GM18498 (cell line): Measurements from ENCODE around the gene COL23A1.
"Not testable (repeated sequence)": the region's sequence is repeated elsewhere in the genome, so short reads cannot be mapped to it uniquely, and the experiment has no call there.

ENCODE experiments used
- ATAC-seq: cut with Tn5 transposase; IDR thresholded peaks from one replicate; pipeline ENCODE4 v1.9.1; 2021; ENCODE audit warnings: mild to moderate bottlenecking, moderate library complexity; ENCODE audit not compliant: unreplicated experiment

Gene COL23A1

DNA sequence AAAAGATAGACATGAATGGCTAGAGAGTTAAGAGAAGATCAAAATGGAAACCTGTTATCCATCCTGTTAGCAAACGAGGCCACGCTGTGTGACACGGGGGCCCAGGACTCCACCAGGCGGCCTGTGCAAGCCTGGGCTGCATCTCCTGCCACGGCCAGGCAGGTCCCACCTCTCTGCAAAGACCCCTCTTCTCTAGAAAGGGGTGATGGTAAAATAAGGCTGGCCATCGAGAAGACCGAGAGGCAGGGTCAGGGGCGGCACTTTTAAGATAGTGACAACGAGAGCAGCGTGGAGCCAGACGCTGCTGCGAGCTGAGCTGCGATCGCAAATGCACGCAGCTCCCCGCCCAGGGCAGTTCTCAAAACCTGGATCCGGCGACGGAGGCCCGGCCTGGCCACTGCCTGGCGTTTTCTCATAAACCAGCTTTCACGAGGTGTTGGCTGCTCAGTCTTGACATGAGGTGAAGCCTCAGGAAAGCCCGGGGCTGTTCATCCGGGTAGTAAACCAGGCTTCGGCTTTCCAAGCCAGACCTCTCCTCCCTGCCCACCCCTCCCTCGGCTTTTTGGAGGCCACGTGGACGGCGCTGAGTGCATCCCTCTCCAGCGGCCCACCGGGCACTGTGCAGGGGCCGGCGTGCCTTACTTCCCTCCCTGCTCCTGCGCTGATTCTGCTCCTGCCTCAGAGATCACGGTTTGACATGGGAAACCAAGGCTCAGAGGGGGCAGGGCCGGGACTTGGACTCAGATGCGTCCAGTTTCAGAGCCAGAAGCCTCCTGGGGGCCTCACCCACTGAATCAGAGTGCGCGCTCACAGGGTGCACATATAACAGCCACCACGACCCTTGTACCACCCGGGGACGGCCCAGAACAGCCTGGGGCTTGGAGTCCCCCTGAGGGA, 206.0 kb downstream of the COL23A1 start:
- ATAC-seq = no peak

DNA sequence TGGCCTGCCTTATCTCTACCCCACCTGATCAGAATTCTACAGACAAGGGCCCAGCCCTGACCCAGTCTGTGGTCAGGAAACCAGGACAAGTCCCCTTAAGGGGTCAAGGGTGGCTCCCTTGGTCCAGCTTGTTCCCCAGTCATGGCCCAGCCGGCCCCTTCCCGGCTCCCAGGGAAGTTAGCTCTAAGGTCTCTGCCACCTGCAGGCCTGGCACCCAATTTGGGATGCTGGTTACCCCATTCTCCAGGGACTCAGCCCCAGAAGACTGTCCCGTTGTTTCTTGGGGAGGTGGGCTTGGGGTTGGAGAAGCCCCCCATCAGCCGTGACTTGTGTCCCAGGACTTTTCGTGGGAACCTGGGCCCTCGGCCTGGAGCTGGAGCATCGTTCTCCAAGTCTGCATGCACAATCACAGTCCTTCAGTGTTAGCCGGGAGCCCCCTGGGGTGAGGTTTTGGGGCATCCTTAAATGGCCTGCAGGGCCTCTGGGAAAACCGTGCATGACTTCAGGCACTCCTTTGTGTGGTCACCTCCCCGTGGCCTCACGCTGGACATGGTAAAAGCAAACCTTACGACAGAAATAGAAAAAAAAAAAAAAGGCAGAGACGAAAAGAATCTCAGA, 206.8 kb downstream of the COL23A1 start:
- ATAC-seq = no peak

DNA sequence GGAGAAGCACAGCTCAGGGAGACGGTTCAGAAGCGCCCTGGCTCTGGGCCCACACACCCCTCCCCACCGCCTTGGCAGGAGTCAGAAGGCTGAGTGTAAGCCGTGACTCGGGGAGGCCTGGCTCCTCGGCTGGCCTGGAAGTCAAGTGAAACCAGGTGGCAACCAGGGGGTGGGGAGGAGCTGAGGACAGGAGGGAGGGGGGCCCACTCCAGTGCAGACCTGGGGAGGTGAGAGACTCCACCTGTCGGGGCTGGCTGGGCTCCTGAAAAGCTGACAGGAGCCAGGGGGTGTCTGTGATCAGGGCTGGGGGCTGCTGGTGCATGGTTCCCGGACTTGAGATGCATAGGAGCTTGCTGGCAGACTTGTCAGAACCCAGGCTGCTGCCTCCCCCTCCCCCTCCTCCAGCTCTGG, 207.4 kb downstream of the COL23A1 start:
- ATAC-seq = no peak

DNA sequence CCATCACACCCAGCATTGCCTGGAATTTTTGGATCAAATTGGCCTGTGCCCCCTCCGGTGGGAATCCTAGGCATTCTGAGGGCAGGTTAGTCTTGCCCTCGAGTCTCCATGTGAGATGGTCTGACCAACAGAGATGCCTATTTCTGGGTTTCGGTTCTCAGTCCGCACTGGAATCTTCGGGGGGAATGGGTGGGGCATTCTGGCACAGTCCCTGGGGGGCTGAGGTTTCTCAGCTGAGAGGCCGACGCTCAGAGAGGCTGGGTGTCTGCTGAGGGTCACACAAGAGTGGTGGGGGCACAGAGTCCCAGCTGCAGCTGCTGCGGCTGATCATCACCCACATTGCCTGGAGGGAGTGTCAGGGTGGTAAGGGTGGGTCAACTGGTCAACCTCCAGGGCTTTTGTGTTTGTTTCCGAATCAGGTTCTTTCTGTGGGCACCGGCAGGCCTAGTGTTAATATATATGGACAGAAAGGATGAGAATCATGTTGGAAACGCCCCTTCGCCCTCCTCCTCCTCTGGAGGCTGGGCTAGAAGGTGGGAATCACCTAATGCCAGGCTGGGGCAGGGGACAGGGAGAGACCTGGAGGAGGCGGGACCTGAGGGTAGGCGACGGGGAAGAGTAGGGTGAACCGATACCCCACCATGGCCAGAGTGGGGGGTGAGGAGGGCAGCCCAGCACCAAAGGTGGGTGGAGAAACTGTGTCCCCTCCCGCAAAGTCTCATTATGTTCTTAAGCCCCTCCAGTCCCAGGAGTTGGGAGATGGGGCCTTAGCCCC, 208.1 kb downstream of the COL23A1 start:
- no peak for ATAC-seq

DNA sequence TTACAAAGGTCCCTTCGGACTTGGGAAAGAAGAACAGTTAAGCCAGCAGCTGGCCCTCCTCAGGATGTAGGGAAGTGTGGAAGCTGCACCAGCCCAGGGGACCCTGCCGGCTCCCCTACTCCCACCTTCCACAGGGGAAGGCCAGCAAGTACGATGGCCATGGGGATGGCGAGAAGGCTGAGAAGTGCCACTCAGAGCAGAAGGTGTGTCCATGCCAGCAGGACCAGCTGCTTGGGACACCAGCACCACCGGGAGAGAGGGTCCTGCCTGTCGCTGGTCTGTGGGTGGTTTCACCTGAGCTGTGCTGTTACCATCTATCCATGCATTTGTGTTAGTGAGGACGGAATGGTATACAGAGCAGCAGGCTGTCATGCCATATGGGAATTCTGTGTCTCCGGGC, 209.0 kb downstream of the COL23A1 start:
- no peak for ATAC-seq

DNA sequence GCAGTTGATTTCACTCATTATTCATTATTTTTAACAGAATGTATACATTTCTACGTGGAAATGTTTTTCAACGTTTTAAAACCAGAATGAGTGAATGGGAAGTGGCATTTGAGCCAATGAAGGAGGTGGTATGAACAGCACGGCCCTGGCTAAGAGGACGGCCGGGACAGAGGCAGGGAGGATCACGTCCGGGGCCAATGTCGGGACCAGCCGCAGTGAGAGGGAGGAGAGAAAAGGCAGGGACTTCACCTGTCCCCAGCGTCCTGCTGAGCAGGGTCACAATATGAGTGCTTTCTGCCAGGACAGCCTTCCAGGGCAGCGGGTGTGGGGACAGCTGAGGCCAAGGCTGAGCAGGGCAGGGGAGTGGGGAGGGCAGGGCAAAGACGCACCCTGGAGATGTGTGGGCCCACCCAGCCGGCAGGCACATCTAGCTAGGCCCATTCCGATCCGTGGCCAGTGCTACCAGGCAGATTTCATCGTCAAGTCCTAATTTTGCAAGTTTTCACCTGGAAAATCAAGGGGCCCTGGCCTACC, 209.6 kb downstream of the COL23A1 start:
- no peak for ATAC-seq

DNA sequence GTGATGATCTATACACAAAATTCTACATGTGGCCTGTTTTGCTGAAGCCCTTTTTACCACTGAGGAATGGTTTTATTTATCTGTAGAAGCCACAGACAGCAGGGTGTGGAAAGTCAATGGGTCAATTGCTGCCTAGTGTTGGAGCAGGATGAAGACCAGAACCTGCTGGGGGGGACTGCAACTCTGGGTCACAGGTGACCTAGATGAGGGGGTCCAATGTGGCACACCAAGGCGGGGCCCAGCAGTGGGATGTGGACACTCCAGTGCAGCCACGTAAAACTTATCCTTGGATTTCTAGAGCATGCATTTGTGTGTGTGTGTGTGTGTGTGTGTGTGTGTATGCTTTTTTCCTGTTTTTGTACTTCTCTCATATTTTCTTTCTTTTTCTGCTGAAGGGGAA, 210.1 kb downstream of the COL23A1 start:
- no peak for ATAC-seq

DNA sequence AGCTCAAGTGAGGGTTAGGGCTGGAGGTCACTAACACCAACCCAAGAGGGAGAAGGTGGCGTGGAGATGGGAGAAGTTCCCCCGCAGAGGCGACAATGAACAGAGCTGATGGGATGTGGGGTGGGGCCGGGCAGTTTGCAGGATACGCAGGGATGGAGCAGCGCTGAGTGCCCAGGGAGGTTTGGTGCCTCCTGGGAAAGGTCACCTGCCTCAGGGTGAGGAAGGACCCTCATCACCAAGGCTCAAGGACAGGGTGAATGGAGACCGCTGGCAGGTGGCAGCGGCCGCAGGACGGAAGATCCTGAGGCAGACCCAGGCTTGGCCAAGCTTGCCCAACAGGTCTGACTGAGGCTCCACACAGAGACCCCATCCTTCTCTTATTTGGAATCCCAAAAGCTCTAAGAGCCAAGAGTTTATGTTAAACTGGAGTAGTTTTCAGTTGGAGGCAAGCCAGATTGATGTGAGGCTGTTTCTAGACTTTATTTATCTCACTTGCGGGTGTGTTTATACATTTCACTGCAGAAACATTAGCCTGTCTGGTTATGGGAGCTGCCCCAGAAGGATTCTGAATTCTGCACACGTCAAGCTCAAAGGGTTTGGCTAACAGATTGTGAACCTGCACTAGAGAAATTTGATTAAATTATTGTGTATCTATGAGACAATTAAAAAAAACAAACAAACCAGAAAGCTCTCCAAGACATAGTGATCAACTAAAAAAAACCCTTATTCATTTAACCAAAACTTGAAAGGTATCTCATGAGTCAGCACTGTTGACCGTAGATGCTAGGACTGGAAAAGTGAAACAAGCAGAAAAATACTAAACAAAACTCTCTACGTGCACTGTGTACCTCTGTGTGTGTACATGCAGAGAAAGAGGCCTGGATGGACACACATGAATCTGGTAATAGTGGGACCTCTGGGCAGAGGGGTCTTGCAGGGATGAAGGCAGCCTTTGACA, 211.4 kb downstream of the COL23A1 start:
- ATAC-seq = no peak

DNA sequence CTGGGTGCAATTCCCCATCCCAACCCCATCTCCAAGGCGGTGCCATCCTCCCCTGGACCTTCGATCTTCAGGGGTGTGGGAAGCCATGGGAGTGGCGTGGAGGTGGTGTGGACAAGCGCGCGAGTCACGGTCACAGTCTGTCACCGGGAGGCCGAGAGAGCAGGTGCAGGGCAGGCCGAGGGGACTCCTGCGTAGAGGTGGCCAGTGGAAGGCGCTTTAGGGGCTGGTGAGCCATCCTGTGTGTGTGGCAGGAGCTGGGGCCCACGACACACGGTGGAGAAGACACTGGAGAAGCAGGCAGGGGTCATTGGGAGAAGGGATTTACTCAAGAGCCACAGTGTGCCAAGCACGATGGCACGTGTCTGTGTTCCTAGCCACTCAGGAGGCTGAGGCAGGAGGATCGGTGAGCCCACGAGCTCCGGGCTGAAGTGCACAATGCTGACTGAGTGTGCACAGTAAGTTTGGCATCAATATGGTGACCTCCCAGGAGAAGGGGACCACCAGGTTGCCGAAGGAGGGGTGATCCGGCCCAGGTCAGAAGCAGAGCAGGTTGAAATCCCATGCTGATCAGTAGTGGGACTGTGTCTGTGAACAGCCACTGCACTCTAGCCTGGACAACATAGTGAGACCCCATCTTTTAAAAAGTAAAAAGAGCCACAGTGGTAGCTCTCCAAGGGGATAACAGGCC, 212.5 kb downstream of the COL23A1 start:
- ATAC-seq = no peak

DNA sequence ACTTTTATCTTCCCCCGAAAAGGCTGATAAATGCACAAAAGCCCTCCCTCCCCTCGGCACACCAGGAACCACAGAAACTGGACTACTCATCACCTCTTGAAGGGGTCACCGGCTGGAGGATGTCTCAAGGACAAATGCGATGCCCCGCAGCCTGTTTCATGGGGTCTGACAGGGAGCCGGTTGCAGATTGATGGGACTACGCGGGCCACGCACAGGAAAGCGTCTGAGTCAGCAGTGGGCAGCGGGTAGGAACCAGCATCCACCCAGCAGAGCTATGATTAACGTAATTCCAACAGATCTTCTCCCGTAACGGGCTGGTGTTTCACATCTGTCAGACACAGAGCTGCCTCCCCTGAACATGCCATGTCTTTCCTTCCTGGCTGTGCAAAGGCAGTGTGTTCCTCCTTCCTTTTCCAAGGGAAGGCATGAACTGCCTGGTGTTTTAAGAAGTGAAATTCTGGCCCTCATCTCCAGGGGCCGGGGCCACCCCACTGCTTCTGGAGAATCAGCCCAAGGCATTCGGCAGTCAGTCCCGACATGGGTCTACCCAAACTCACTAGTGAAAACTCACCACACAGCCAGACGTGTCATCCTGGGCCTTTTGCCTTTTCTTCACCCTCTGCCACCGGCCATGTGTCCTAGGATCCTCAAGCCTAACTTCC, 213.1 kb downstream of the COL23A1 start:
- ATAC-seq = no peak

DNA sequence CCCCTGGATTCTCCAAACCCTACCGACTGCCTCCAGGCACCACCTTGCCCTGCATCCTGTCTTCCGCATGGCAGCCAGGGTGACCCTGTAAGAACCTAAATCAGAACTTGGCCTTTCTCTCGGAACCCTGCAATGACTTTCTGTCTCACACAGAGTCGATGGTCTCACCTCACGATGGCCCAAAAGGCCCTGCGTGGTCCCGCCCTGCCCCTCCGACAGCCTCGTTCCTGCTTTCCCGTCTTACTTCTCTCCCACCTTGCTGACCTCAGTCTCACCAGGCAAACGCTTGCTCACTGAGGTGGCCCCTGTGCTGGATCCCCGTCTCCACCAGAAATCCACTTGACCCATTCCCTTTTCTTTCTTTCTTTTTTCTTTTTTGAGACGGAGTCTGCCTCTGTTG, 214.8 kb downstream of the COL23A1 start:
- ATAC-seq = no peak

DNA sequence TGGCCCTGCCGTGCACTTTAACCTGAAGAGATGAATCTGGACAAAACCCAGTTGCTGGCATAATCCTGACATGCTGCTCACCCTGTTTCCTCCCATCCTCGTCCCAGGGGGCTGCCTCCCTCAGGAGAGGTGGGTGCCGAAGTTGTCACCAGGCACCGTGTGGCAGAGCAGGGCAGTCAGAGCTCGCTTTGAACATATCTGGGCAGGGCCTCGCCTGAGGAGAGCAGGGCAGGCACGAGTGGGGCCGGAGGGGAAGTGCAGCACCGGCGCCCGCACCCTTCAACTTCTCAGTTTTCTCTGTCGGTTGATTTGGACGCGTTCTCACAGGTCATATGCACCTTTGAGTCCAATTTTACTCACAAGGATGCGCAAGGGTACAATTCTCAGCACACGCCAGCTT, 216.5 kb downstream of the COL23A1 start:
- no peak for ATAC-seq

DNA sequence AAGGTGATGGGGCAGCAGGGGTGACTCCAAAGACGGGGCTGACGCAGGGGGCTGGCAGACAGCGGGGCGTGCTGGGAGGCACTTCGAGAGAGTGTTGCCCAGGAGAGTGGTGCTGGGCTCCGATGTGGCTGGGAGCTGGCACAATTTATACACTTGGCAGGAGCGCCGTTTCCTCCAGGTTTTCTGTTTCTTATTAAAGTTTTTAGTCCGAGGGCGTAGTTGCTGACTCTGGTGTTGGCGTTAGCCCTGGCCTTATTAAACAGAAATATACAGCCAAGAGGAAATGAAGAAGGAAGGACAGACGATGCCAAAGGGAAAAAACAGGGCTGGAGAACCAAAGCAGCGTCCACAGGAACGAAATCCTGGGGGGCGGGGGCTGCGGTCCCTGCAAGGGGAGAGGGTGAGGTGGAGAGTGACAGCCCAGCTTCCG, 218.0 kb downstream of the COL23A1 start:
- ATAC-seq = no peak

DNA sequence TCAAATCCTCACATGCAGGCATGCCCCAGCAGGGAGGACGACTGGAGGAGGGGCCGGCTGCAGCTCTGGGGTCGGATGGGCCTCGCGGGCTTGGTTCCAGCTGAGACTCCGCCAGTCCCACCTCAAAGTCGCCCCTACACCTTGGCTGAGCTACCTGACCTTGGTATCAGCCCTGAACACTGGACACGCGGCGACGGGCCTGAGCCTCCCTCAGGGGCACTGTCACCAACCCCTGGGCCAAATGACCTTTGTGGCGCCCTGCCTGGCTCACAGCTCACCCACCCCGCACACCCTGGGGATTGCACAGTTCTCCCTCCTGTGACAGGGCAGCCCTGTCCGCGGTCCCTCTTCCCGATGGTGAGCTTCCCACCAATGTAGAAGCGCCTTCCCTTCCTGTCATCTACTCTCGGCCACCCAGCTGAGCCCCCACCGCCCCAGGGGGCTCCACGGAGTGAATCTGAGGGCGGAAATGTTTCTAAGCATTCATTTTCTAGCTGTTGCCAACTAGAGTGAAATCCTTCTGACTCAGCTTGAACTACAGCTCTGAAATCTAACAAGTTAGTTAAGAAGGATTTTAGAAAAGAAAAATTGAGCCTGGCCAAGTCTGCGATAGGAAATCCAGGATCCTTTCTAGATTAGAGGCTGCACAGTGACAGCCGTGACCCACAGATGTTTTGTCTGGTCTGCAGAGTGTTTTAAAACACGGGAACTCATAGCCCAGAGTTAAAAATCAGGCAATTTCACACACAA, 218.7 kb downstream of the COL23A1 start:
- no peak for ATAC-seq

DNA sequence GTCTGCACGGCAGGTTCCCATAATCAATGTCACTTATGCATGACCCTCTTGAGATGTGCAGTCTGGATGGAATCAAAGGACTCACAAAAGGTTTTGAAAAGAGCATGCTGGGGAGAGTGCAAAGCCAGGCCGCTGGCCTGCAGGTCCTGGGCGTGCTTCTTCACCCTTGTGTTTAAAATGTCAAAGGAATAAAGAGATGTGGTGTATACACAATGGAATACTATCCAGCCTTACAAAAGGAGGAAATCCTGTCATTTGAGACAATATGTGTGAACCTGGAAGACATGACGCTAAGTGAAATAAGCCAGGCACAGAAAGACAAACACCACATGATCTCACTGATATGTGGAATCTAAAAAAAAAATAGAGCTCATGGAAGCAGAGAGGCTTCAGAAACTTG, 220.1 kb downstream of the COL23A1 start:
- no peak for ATAC-seq

DNA sequence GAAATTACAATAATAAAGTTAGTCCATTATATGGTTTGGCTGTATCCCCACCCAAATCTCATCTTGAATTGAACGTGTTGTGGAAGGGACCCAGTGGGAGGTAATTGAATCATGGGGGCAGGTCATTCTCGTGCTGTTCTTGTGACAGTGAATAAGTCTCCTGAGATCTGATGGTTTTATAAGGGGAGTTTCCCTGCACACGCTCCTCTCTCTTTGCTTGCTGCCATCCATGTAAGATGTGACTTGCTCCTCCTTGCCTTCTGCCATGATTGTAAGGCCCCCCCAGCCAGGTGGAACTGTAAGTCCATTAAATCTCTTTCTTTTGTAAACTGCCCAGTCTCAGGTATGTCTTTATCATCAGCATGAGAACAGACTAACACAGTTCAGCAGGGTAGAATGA, 220.7 kb downstream of the COL23A1 start:
- ATAC-seq = not testable (repeated sequence)

DNA sequence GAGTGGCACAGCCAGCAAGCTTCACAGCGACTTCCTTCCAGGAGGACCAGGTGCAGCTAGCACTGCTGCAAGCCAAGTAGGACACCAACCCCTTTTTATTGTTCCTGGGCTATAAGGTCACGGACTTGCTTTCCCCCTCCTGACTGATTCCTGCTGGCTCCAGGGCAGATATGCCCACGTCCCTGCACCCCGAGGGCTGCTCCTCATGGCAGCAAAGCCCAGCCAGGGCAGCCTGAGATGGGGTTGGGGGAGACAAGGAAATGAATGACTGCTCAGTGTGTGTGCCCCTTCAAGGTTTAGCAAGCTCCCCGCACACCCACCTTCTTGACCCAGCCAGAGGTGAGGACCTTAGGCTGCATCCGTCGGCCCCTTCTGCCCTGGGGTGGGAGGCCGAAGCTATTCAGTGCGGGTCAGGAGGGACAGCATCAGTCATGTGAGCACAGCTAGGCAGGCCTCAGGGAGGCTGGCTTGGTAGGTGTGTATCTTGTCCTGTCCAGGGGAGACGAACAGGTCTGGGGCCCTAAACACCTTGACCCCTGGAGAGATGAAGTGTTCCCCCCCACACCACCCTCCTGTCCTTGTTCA, 221.4 kb downstream of the COL23A1 start:
- no peak for ATAC-seq

DNA sequence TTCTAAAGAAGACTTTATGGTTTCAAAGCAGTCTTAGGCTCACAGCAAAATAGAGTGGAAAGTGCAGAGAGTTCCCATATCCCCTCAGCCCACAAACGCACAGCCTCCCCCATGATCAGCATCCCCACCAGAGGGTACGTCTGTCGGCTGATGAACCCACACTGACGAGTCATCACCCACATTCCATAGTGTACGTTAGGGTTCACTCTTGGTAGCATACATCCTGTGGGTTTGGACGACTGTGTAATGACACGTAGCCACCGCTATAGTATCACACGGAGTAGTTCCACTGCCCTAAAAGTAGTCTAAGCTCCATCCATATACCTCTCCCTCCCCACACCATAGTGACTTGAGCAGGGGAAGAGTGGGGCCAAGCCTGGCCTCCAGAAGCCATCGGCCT, 221.9 kb downstream of the COL23A1 start:
- no peak for ATAC-seq
